Large intestine (tissue), 3 donors: ENCODE data around the gene ACAP2. TPM values are rescaled to one million over a fixed set of nuclear protein-coding genes. Genes with fewer than 3 reads are reported as not detected.

Experiments used
- DNase-seq, 2 donors: peaks; one replicate each; pipeline versions ENCODE4 v3.0.0 to v3.0.0-alpha.2; 2013
- H3K27ac ChIP-seq: one replicate; pipeline ENCODE4 v1.5.1; 2013; ENCODE audit warnings: low read length
- H3K27me3 ChIP-seq: 2 replicates; pipeline ENCODE4 v1.6.1; 2013; ENCODE audit warnings: low read length; ENCODE audit not compliant: control insufficient read depth, insufficient read depth
- H3K36me3 ChIP-seq: 2 replicates; pipeline ENCODE4 v1.6.1; 2013; ENCODE audit warnings: low read length; ENCODE audit not compliant: control insufficient read depth, insufficient read depth
- H3K4me1 ChIP-seq: one replicate; pipeline ENCODE4 v1.6.1; 2013; ENCODE audit warnings: low read length; ENCODE audit not compliant: control insufficient read depth, insufficient read depth
- H3K4me3 ChIP-seq: one replicate; pipeline ENCODE4 v1.5.1; 2013; ENCODE audit warnings: low read length
- H3K9me3 ChIP-seq: one replicate; pipeline ENCODE4 v1.6.1; 2013; ENCODE audit warnings: mild to moderate bottlenecking, low read depth, low read length, moderate library complexity; ENCODE audit not compliant: control insufficient read depth
- WGBS: methylation state at CpG from one replicate; pipeline ENCODE4 v1.1.5; 2013; ENCODE audit warnings: low lambda C conversion rate; ENCODE audit not compliant: insufficient coverage; 5-methylcytosine and 5-hydroxymethylcytosine counted together
- polyA plus RNA-seq: library from polyadenylated mRNA; unstranded; fragments of 120-200 nt; gene quantifications from one replicate; pipeline ENCODE4 v1.2.1, GENCODE V29; 2013

Gene ACAP2
- polyA plus RNA-seq, 1 donor, result 33.4 TPM

DNA sequence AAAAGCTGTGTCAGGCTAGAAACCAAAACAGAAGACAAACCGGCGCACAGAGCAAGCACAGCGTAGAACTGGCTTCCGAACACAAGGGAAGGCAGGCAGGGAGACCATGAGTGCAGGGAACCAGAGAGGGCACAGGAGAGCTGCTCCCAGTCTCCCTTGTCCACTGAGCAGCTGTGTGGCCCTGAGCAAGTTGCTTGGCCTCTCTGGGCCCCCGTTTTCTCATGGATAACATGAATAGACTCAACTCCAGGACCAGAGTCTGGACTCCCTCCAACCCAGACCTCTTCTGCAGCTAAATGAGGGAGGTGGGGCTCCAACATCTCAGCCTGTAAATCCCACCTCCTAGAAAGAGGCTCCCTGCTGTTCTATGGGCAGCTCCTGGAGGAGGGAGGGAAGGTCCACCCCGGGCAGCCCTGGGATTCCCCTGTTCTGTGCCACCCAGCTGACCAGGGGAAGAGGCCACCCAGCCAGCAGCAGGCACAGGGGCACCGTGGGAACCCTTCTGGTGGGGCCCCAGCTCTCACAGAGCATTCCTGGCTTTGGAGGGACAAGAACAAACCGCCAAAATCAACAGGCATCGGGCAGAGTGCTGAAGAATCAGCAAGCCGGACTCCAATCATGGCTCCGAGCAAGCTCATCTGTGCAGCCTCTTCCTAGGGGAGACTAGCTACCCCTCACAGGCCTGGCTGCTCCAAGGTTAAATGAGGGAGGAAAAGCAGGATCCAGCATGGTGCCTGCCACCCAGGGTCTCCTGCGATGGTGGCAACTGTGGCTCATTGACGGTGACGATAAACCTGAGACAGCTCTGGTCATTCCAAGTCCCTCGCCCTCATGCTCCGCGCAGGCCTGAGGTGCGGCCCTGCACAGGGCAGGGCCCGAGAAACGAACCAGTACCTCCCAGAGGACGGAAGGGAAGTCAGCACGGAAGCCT is 187.0 kb downstream of the ACAP2 start:
- Histone ChIP-seq H3K4me1 (peaks cover 27% of the 10 kb centered on the region), H3K4me3 (no peak overlapping the region), H3K27ac (no peak overlapping the region), H3K27me3 (no peaks in the 10 kb centered on the region), H3K9me3 (peaks cover 2% of the 10 kb centered on the region), H3K36me3 (no peaks in the 10 kb centered on the region)
- DNase-seq, result no peak
- no CpG with 5 or more reads among the region's 22 CpGs for WGBS

- no peaks in the 10 kb centered on the region for H3K27me3 ChIP-seq
- H3K4me1 ChIP-seq, result peaks cover 21% of the 10 kb centered on the region
- H3K9me3 ChIP-seq, result peaks cover 2% of the 10 kb centered on the region
- no peaks in the 10 kb centered on the region for H3K36me3 ChIP-seq
- H3K4me3 ChIP-seq, result no peak overlapping the region
- no CpG with 5 or more reads among the region's 13 CpGs for WGBS
- DNase-seq, result no peak
- no peak overlapping the region for H3K27ac ChIP-seq
Observed at GRCh38 chr3:195255176-195255500, 187.7 kb downstream of the ACAP2 start.

GRCh38 chr3:195254454-195255175 is 188.2 kb downstream of the ACAP2 start:
- no peaks in the 10 kb centered on the region for H3K36me3 ChIP-seq
- WGBS, result no CpG with 5 or more reads among the region's 16 CpGs
- H3K9me3 ChIP-seq, result peaks cover 2% of the 10 kb centered on the region
- no peak overlapping the region for H3K27ac ChIP-seq
- DNase-seq, result no peak
- H3K4me3 ChIP-seq, result no peak overlapping the region
- no peaks in the 10 kb centered on the region for H3K27me3 ChIP-seq
- peaks cover 21% of the 10 kb centered on the region for H3K4me1 ChIP-seq

- no peak for DNase-seq
- no peak overlapping the region for H3K27ac ChIP-seq
- H3K4me1 ChIP-seq, result peaks cover 15% of the 10 kb centered on the region
- H3K4me3 ChIP-seq, result no peak overlapping the region
- H3K9me3 ChIP-seq, result peaks cover 2% of the 10 kb centered on the region
- H3K27me3 ChIP-seq, result no peaks in the 10 kb centered on the region
- no peaks in the 10 kb centered on the region for H3K36me3 ChIP-seq
- WGBS, result no CpG with 5 or more reads among the region's 10 CpGs
Observed at GRCh38 chr3:195253923-195254432, 188.8 kb downstream of the ACAP2 start.

- peaks cover 3% of the 10 kb centered on the region for H3K36me3 ChIP-seq
- H3K4me1 ChIP-seq, result peaks cover 8% of the 10 kb centered on the region
- H3K9me3 ChIP-seq, result peaks cover 2% of the 10 kb centered on the region
- H3K27ac ChIP-seq, result no peak overlapping the region
- H3K27me3 ChIP-seq, result no peaks in the 10 kb centered on the region
- no CpG with 5 or more reads among the region's 14 CpGs for WGBS
- no peak overlapping the region for H3K4me3 ChIP-seq
- no peak for DNase-seq
Observed at GRCh38 chr3:195251336-195252065, 191.3 kb downstream of the ACAP2 start.

DNA sequence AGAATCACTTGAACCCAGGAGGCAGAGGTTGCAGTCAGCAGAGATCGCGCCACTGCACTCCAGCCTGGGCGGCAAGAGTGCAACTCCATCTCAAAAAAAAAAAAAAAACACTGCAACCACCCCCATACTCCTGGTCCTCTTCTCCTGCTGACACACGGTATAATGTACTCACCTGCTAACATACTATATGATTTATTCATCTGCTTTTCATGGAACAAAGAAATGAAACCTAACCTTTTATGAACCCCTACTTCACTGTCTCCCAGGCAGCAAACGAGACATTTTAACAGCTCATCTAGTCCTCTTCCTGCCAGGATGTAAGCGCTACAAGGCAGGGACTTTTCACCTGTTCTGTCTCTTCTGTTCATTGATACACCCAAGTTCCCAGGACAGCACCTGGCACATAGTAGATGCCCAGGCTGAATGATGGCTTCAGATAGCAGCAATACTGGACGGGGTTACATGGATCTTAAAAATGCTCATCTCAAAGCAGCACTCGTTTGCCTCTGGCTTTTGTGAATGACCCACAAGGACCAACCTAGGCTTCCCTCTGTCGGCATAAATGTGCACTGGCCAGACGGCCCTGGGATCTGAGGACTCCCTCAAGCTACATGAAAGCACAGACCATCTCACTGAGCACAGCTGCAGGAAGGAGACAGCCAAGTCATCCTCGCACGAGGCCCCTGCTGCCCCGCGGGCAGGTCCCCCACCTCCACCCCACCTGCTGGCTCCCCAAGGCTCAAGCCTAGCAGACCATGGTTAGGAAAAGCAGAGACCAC is 192.2 kb downstream of the ACAP2 start:
- Histone ChIP-seq H3K9me3 (peaks cover 2% of the 10 kb centered on the region), H3K4me1 (peaks cover 8% of the 10 kb centered on the region), H3K27me3 (no peaks in the 10 kb centered on the region), H3K4me3 (no peak overlapping the region), H3K27ac (no peak overlapping the region), H3K36me3 (peaks cover 3% of the 10 kb centered on the region)
- DNase-seq, result no peak
- WGBS, result no CpG with 5 or more reads among the region's 14 CpGs

- Histone ChIP-seq H3K4me1 (peaks cover 8% of the 10 kb centered on the region), H3K27ac (no peak overlapping the region), H3K4me3 (no peak overlapping the region), H3K27me3 (no peaks in the 10 kb centered on the region), H3K9me3 (peaks cover 2% of the 10 kb centered on the region), H3K36me3 (peaks cover 3% of the 10 kb centered on the region)
- no CpG with 5 or more reads among the region's 11 CpGs for WGBS
- no peak for DNase-seq
Observed at GRCh38 chr3:195249858-195250464, 192.9 kb downstream of the ACAP2 start.

- Histone ChIP-seq H3K27me3 (no peaks in the 10 kb centered on the region), H3K4me3 (no peak overlapping the region), H3K27ac (no peak overlapping the region), H3K9me3 (peaks cover 2% of the 10 kb centered on the region), H3K4me1 (peaks cover 8% of the 10 kb centered on the region), H3K36me3 (peaks cover 3% of the 10 kb centered on the region)
- no peak for DNase-seq
- WGBS, result no CpG with 5 or more reads among the region's 21 CpGs
Observed at GRCh38 chr3:195249057-195249770, 193.6 kb downstream of the ACAP2 start.

DNA sequence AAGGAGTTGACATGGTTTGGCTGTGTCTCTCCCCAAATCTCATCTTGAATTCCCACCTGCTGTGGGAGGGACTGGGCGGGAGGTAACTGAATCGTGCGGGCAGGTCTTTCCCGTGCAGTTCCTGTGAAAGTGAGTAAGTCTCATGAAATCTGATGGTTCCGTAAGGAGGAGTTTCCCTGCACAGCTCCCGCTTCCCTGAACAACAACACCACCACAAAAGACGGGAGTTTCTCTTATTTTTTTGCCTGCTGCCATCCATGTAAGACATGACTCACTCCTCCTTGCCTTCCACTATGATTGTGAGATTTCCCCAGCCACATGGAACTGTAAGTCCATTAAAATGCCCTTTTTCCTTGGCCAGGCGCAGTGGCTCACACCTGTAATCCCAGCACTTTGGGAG is 194.5 kb downstream of the ACAP2 start:
- no peak for DNase-seq
- H3K4me1 ChIP-seq, result peaks cover 8% of the 10 kb centered on the region
- 94% methylated on average over 3 of the region's 8 CpGs for WGBS

More for the DNA sequence above, 194.5 kb downstream of the ACAP2 start:
- Histone ChIP-seq H3K27me3 (no peaks in the 10 kb centered on the region), H3K36me3 (peaks cover 3% of the 10 kb centered on the region), H3K27ac (no peak overlapping the region), H3K9me3 (no peaks in the 10 kb centered on the region), H3K4me3 (no peak overlapping the region)
